GM21423 (cell line): Measurements from ENCODE around the gene SMARCD2.
A peak's percentile ranks its signal among the peaks of the same experiment; 100 is the strongest.

ENCODE experiments used
- ATAC-seq: cut with Tn5 transposase; IDR thresholded peaks from one replicate; pipeline ENCODE4 v1.9.1; 2021; ENCODE audit warnings: mild to moderate bottlenecking, moderate library complexity; ENCODE audit not compliant: unreplicated experiment

SMARCD2 gene

DNA sequence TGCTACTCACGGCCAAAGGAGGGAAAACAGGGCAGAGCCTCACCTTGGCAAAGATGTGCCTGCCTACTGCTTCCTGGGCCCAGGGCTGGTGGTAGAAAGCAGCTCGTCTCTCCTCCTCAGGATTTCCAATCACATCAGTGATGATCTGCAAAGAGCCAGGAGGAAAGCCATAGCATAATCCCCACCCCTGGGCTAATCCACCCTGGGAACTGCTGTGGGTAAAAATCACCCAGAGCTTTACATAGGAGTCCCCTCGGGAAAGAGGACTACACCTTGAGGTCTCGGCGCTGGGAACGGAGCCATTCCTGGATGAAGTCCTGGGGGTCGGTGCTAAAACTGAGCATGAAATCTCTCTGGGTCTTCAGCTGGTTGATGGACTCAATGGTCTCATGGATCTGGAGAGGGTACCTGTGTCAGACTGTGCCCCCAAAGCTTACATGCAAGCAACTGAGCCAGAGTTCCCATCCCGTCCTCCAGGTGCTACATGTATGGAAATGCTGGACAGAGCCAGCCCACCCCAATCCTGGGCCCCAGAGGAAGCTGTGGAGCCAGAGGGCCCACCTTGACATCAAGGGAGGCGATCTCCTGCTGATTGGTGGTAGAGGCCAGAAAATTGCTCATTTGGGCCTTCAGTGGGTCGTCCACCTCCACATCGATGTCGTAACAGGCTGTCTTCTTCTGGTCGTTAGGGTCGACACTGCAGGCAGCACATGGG, 9.3 kb downstream of the SMARCD2 start:
- no peak for ATAC-seq

- no peak for ATAC-seq
Measured at GRCh38 chr17:63832455-63832854, 10.0 kb downstream of the SMARCD2 start.

- no peak for ATAC-seq
Measured at GRCh38 chr17:63832014-63832413, 10.5 kb downstream of the SMARCD2 start.

DNA sequence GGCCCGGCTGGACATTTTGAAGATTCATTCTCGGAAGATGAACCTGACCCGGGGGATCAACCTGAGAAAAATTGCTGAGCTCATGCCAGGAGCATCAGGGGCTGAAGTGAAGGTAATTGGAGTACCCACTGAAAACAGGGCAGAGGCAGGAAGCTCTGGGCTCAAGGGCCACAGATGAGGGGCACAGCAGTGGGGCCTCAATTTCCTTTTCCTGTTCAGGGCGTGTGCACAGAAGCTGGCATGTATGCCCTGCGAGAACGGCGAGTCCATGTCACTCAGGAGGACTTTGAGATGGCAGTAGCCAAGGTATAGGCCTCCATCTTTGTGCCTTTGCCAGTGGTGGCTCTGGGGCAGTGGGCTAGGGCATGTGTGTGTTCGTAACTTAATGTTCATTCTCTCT, 11.0 kb downstream of the SMARCD2 start:
- no peak for ATAC-seq

- ATAC-seq = no peak
Measured at GRCh38 chr17:63830904-63831491, 11.5 kb downstream of the SMARCD2 start.

- no peak for ATAC-seq
Measured at GRCh38 chr17:63830278-63830677, 12.2 kb downstream of the SMARCD2 start.

DNA sequence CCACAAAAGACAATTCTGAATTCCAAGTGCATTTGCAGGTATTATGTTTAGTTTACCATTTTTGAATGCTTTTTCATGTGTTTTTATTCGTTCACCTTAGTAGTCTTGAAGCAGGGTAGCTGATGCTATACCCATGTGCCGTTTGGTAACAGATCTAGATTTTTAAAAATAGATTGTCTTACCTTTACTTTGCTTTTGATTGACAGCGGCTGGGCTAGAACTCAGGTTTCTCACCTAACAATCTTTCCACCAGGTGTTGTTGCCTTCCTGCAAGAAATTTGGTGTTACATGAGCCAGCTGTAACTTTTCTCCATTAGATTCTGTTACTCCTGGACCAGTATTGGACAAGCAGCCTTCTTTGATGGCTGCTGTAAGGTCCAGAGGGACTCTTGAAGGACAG, 13.5 kb downstream of the SMARCD2 start:
- no peak for ATAC-seq

- no peak for ATAC-seq
Measured at GRCh38 chr17:63827801-63828221, 14.7 kb downstream of the SMARCD2 start.

GRCh38 chr17:63827002-63827800, 15.3 kb downstream of the SMARCD2 start, which contains the start of the genes FTSJ3 and PSMC5:
Gene FTSJ3, minus strand, starts transcription at chr17:63827663. Its CDS starts 761 bp downstream, at chr17:63826902.
Gene PSMC5, plus strand, starts transcription at chr17:63827431. Its CDS starts 60 bp downstream, at chr17:63827491.
- ATAC-seq = peak; percentile 84

DNA sequence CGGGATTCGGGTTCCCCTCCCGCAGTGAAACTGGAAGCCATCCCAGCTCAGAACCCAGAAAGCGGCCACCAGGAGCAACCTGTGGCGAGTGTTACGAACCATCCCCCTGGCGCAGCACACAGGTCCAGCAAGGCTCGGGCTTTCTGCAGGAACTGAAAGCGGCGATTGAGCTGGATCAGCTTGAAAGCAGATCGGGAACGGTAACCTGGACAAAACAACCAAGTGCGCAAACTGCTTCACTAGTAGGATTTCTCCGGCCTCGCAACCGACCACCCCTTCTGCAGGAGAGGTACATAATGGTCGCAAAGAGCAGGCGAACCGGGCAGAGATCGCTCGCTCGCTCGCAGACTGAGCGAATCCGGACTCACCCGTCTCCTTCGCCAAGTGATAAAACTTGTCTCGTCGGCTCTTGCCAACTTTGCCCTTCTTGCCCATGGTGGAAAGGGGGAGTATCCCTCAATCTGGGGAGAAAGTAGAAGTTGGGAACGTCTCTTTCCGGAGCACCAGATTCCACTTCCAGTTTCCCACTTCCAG, 15.9 kb downstream of the SMARCD2 start:
- ATAC-seq = peak; percentile 3

DNA sequence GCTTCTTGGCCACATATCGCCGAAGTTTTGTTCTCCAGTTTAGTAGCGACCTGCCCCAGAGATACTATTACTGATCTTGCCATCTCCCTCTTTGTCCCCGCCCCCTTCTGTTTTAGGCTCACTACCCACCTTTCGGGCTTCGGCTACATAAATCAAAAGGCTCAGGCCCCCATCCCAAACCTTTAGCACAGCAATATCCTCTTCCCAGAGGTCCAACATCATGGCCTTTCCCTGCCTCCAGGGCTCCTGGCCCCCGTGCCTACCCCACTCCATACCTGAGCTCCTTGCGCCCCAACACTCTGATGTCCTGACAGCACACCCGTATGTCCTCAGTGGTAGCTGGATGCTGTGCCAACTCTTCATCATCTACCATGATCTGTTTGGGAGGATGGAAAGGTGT, 18.1 kb downstream of the SMARCD2 start:
- no peak for ATAC-seq

DNA sequence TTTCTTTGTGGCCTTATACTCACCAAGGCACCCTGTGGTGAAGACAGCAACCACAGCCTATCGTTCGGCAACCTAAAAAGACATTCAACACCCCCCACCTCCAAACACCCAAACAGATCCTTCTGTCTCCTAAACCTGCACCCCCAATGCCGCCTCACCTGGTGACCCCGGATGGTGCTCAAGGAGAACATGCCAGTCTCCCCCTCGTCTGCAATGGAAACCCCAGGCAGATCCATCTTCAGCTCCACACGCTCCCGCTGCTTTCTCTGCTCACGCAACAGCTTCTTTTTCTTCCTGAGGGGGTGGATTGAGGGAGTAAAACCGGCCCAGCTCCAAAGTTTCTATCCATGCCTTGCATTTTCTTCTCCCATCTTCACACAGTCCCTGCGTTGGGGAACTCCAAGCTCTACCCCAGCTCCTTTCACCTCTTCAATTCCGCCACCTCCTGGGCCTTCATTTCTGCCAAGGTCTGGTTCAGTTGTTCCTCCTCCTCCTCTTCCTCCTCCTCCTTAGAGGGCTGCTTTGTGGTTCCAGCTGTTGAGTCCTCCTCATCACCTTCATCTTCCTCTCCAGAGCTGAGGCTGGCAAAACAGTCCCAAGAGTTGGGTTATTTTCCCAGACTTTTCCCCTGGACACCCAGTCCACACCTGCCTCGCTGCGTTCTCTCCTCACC, 18.7 kb downstream of the SMARCD2 start:
- ATAC-seq = no peak

GRCh38 chr17:63822537-63822936, 19.9 kb downstream of the SMARCD2 start:
- no peak for ATAC-seq

DNA sequence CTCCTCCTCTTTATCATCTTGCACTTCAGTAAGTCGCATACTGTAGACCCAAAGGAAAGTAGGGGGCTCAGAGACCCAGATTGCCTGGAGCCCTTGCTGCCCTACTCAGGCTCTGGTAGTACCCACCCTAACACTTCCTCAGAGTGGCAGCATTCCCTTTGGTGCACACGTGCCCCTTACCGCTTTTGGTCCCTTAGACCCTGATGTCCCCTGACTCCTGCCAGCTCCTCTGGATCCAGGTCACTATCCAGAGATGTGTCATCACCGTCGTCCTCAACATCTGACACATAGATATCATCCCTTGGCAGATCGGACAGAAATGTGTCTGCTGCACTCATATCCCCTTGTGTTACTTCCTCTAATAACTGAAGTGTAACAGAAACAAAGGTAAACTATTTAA, 20.7 kb downstream of the SMARCD2 start:
- no peak for ATAC-seq

- ATAC-seq = no peak
Measured at GRCh38 chr17:63820963-63821561, 21.4 kb downstream of the SMARCD2 start.

DNA sequence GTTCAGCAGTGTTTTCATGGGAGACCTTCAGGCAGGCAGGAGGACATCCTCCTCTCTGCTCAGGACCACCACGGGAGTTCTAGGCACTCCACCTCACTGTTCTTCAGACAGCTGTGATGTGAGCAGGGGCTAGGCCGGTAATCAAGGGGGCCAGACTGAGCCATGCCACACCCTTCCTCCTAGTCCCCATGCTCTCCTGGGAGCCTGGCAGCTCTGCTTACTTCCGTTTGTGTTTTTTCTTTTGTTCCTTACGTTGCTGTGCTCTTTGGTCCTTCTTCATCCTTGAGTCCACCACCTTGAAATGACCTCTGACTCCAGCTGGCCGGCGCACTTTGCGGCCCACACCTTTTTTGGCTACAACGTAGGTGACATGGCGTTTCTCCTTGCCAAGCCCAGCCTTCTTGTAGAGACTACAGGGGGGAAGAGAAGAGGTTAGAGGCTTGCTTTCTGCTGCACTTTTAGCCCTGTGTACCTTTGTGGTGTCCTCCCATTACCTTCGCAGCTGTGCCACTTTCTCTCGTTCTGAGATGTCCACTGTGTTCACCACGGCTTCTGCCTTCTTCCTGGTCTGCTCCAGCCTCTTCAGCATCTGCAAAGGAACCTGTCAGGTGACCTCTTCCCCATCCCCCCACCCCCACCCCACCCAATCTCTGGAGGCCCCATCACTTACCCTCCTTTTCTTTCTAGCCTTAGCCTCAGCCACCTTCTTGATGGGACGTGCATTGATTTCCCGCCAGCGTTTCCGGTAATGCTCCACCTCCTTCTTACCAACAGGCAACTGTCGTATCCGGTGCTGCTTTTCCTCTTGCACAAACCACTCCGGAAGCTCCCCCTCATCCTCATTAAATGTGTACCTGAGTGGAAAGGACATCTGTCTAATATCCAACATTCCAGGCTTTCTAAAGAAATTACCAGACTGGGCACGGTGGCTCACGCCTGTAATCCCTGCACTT, 22.6 kb downstream of the SMARCD2 start:
- no peak for ATAC-seq

- no peak for ATAC-seq
Measured at GRCh38 chr17:63819131-63819530, 23.4 kb downstream of the SMARCD2 start.

DNA sequence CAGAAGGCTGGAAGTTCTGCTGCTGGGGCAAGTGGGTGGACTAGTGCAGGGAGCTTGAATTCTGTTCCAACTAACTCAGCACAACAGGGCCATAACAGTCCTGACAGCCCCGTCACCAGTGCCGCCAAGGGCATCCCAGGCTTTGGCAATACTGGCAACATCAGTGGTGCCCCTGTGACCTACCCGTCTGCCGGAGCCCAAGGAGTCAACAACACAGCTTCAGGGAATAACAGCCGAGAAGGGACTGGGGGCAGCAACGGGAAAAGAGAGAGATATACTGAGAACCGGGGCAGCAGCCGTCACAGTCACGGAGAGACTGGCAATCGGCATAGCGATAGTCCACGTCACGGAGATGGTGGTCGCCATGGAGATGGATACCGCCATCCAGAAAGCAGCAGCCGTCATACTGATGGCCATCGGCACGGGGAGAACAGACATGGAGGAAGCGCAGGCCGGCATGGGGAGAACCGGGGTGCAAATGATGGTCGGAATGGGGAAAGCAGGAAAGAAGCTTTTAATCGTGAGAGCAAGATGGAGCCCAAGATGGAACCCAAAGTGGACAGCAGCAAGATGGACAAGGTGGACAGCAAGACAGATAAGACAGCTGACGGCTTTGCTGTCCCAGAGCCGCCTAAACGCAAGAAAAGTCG, 24.6 kb downstream of the SMARCD2 start:
- no peak for ATAC-seq

- ATAC-seq = no peak
Measured at GRCh38 chr17:63816669-63817068, 25.8 kb downstream of the SMARCD2 start.
